Measurements from ENCODE around the gene ARMH3. TPM values are rescaled to one million over a fixed set of nuclear protein-coding genes. Genes with fewer than 3 reads are reported as not detected.

Gene ARMH3
- total RNA-seq, 2 experiments from 2014 or later = 27.8 to 30.5 TPM

- Mint-ChIP-seq H3K9me3 (no peaks in the 10 kb centered on the region), H3K27ac (no peak overlapping the region), H3K4me1 (peaks cover 6% of the 10 kb centered on the region), H3K36me3 (peaks cover 11% of the 10 kb centered on the region), H3K27me3 (no peaks in the 10 kb centered on the region), H3K4me3 (no peak overlapping the region)
- POLR2A ChIA-PET = no interaction called here
- ATAC-seq (ENCODE audit: low read depth) (no peak), DNase-seq (no peak)
These were observed 117.5 kb downstream of the ARMH3 start for GRCh38 chr10:101938305-101939007.

DNA sequence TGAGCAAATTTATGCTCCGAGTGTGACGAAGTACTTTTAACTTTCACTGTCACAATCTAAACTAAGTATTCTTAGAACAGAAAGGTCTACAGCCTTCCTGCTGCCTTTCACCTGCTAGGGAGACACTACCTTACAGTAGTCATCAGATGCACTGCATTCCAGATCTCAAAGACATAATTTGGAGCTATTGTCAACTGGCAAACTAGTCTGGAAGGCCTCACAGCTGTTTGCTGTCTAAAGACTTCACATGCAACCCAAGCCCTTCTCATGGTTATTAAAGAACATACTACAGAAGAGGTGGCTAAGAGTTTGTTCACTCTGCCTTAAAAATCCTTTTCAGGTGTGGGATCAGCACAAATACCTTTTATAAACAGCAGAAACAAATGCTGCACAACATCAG is 120.5 kb downstream of the ARMH3 start:
- POLR2A ChIA-PET = no interaction called here
- ATAC-seq (ENCODE audit: low read depth) (no peak), DNase-seq (no peak)
- Mint-ChIP-seq H3K36me3 (peaks cover 10% of the 10 kb centered on the region), H3K4me3 (no peak overlapping the region), H3K27ac (no peak overlapping the region), H3K27me3 (no peaks in the 10 kb centered on the region), H3K9me3 (no peaks in the 10 kb centered on the region), H3K4me1 (peaks cover 5% of the 10 kb centered on the region)

- DNase-seq = no peak
- ATAC-seq (ENCODE audit: low read depth) = no peak
- Mint-ChIP-seq H3K4me3 (no peak overlapping the region), H3K9me3 (no peaks in the 10 kb centered on the region), H3K36me3 (peaks cover 9% of the 10 kb centered on the region), H3K4me1 (peaks cover 5% of the 10 kb centered on the region), H3K27me3 (no peaks in the 10 kb centered on the region), H3K27ac (no peak overlapping the region)
- POLR2A ChIA-PET = no interaction called here
These were observed 121.2 kb downstream of the ARMH3 start for GRCh38 chr10:101934686-101935305.

- peaks cover 5% of the 10 kb centered on the region for H3K4me1 Mint-ChIP-seq
- no peak overlapping the region for H3K4me3 Mint-ChIP-seq
- peaks cover 7% of the 10 kb centered on the region for H3K36me3 Mint-ChIP-seq
- no peak overlapping the region for H3K27ac Mint-ChIP-seq
- ATAC-seq (ENCODE audit: low read depth) (no peak), DNase-seq (no peak)
- POLR2A ChIA-PET = no interaction called here
- no peaks in the 10 kb centered on the region for H3K27me3 Mint-ChIP-seq
- H3K9me3 Mint-ChIP-seq = no peaks in the 10 kb centered on the region
These were observed 122.0 kb downstream of the ARMH3 start for GRCh38 chr10:101933976-101934375.

DNA sequence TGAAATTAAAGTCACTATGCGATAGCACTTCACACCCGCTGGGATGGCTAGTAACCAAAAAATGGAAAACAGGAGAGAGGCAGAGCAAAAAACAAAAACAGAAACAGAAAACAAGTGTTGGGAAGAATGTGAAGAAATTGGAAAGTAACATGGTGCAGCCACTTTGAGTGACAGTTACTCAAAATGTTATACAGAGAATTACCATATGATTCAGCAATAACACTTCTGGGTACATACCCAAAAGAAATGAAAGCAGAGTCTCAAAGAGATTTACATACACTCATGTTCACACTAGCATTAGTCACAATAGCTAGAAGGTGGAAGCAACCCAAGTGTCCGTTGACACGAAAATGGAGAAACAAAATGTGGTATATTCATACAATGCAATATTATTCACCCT is 123.8 kb downstream of the ARMH3 start:
- Mint-ChIP-seq H3K4me1 (peaks cover 5% of the 10 kb centered on the region), H3K36me3 (peaks cover 7% of the 10 kb centered on the region), H3K4me3 (no peak overlapping the region), H3K9me3 (no peaks in the 10 kb centered on the region), H3K27me3 (no peaks in the 10 kb centered on the region), H3K27ac (no peak overlapping the region)
- ATAC-seq (ENCODE audit: low read depth) (no peak), DNase-seq (no peak)
- POLR2A ChIA-PET = no interaction called here

DNA sequence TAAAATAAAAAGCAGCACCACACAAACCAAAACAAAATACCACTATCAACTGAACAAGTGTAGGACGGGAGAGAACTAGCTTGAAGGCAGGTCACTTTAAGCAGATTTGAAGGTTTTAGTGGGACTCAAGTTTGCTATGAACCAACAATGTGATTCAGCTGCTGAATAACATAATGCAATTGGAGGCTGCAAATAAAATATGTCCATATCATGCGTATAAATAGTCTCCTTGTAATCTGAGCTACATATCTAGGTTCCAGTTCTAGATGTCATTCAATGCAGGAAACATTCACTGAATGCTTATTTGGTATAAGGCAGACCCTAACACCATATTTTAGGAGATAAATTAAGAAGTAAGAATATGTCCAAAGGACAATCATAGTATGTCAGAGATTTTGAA is 130.9 kb downstream of the ARMH3 start:
- Mint-ChIP-seq H3K9me3 (no peaks in the 10 kb centered on the region), H3K4me3 (no peak overlapping the region), H3K36me3 (peaks cover 6% of the 10 kb centered on the region), H3K27me3 (no peaks in the 10 kb centered on the region), H3K27ac (no peak overlapping the region), H3K4me1 (peaks cover 8% of the 10 kb centered on the region)
- DNase-seq (no peak), ATAC-seq (ENCODE audit: low read depth) (no peak)
- POLR2A ChIA-PET = no interaction called here

- DNase-seq = no peak
- peak; percentile 58 for ATAC-seq (ENCODE audit: low read depth)
- H3K27me3 Mint-ChIP-seq = no peaks in the 10 kb centered on the region
- peak overlapping the region; percentile 13 for H3K4me3 Mint-ChIP-seq
- peaks cover 8% of the 10 kb centered on the region for H3K4me1 Mint-ChIP-seq
- POLR2A ChIA-PET = interaction anchor here (0.6 kb wide), 1 partner anchor 10 kb away, joined by 3 read pairs; no protein-coding TSS in a partner anchor
- H3K27ac Mint-ChIP-seq = peak overlapping the region; percentile 37
- no peaks in the 10 kb centered on the region for H3K9me3 Mint-ChIP-seq
- H3K36me3 Mint-ChIP-seq = peaks cover 6% of the 10 kb centered on the region
These were observed 132.7 kb downstream of the ARMH3 start for GRCh38 chr10:101923256-101923655.

DNA sequence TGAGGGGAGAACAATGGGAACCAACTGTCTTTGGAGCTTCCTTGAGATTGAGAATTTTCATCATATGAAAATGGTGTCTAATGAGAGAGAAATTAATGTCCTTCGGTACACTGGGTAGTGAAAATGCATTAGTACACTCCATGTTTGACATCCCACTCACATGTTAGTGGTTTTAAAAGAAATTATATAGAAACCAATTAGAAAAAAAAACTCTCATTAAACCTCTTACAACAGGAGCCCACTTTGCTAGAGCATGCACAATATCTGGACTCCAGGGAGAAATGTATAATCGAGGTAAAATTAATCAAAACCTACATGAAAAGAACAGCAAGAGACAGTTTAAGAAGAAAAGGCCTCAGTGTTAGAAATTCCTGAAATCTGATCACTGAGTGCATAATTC is 133.1 kb downstream of the ARMH3 start:
- Mint-ChIP-seq H3K4me3 (no peak overlapping the region), H3K9me3 (no peaks in the 10 kb centered on the region), H3K27me3 (no peaks in the 10 kb centered on the region), H3K4me1 (peaks cover 8% of the 10 kb centered on the region), H3K36me3 (peaks cover 6% of the 10 kb centered on the region), H3K27ac (no peak overlapping the region)
- DNase-seq (no peak), ATAC-seq (ENCODE audit: low read depth) (no peak)
- POLR2A ChIA-PET = interaction anchor here (0.6 kb wide), 1 partner anchor 10 kb away, joined by 3 read pairs; no protein-coding TSS in a partner anchor

- H3K27ac Mint-ChIP-seq = no peak overlapping the region
- DNase-seq = no peak
- H3K27me3 Mint-ChIP-seq = no peaks in the 10 kb centered on the region
- POLR2A ChIA-PET = no interaction called here
- H3K36me3 Mint-ChIP-seq = peaks cover 6% of the 10 kb centered on the region
- no peaks in the 10 kb centered on the region for H3K9me3 Mint-ChIP-seq
- peaks cover 8% of the 10 kb centered on the region for H3K4me1 Mint-ChIP-seq
- ATAC-seq (ENCODE audit: low read depth) = no peak
- no peak overlapping the region for H3K4me3 Mint-ChIP-seq
These were observed 135.4 kb downstream of the ARMH3 start for GRCh38 chr10:101920546-101920945.

DNA sequence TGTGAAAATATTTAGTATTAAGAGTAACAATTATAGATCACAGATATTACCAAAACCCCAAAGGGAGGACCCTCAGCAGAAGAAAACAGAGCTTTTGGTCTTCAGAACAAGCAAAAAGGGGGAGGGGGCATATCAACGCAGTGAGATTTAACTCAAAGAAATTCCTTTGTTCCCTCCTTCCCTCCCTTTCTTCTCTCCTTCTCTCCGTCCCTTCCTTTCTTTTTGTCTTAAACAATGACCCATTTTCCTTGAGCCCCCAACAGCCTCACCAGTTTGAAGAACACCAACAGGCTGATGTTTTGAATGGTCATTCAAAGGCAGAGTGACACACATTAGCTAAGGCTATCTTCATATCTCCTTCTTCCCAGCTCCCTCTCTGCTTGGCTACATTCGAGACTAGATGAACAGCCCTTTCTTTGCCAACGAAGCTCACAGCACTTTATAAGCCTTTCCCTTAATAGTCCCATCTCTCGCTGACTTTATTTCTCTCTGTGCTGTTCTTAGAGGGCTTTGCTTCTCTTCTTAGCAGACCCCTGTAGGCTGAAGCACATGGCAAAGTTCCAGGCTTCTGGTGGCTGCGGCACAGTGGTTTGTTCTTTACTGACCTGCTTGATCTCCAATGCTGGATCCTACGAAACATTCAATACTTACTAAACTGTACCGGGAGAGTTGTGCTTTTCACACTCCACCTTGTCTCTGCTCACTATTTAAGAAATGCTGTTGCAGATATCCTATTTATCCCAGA is 136.8 kb downstream of the ARMH3 start:
- H3K27me3 Mint-ChIP-seq = no peaks in the 10 kb centered on the region
- peaks cover 8% of the 10 kb centered on the region for H3K4me1 Mint-ChIP-seq
- no peak overlapping the region for H3K4me3 Mint-ChIP-seq
- POLR2A ChIA-PET = no interaction called here
- no peaks in the 10 kb centered on the region for H3K9me3 Mint-ChIP-seq
- H3K36me3 Mint-ChIP-seq = peaks cover 6% of the 10 kb centered on the region
- no peak overlapping the region for H3K27ac Mint-ChIP-seq
- DNase-seq (no peak), ATAC-seq (ENCODE audit: low read depth) (no peak)

GRCh38 chr10:101912561-101913179 is 143.3 kb downstream of the ARMH3 start:
- peaks cover 4% of the 10 kb centered on the region for H3K36me3 Mint-ChIP-seq
- no peak overlapping the region for H3K4me3 Mint-ChIP-seq
- DNase-seq (no peak), ATAC-seq (ENCODE audit: low read depth) (no peak)
- POLR2A ChIA-PET = interaction anchor here (0.6 to 0.8 kb wide), 2 partner anchors 10 to 125 kb away, joined by 3 read pairs; no protein-coding TSS in a partner anchor
- H3K9me3 Mint-ChIP-seq = no peaks in the 10 kb centered on the region
- H3K27me3 Mint-ChIP-seq = no peaks in the 10 kb centered on the region
- H3K4me1 Mint-ChIP-seq = no peaks in the 10 kb centered on the region
- H3K27ac Mint-ChIP-seq = no peak overlapping the region

GRCh38 chr10:101906586-101907183 is 149.3 kb downstream of the ARMH3 start:
- Mint-ChIP-seq H3K27ac (no peak overlapping the region), H3K4me3 (no peak overlapping the region), H3K27me3 (no peaks in the 10 kb centered on the region), H3K9me3 (no peaks in the 10 kb centered on the region), H3K36me3 (peaks cover 4% of the 10 kb centered on the region), H3K4me1 (peaks cover 10% of the 10 kb centered on the region)
- ATAC-seq (ENCODE audit: low read depth) (no peak), DNase-seq (no peak)
- POLR2A ChIA-PET = interaction anchor here (0.6 to 0.7 kb wide), 2 partner anchors 56 to 137 kb away, joined by 3 read pairs; no protein-coding TSS in a partner anchor

DNA sequence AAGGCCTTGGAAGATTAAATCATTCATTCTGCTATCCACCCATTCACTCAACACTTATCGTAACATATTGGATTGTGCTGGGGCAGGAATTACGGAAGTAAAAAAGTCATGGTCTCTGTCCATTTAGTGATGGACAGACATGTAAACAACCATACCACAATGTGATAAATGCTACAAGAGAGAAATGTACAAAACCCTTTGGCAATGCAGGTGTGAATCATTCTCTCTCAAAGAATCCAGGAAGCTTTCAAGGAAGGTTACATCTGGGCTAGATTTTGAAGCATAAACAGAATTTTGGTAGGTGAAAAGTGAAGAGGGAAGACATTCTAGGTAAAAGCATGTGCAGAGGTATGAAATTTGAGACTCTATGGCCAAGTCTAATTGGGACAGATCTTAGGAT is 150.7 kb downstream of the ARMH3 start:
- H3K9me3 Mint-ChIP-seq = no peaks in the 10 kb centered on the region

More for the DNA sequence above, 150.7 kb downstream of the ARMH3 start:
- no peak for DNase-seq
- Mint-ChIP-seq H3K27ac (no peak overlapping the region), H3K36me3 (peaks cover 2% of the 10 kb centered on the region), H3K27me3 (no peaks in the 10 kb centered on the region), H3K4me1 (peaks cover 10% of the 10 kb centered on the region), H3K4me3 (no peak overlapping the region)
- POLR2A ChIA-PET = no interaction called here
- ATAC-seq (ENCODE audit: low read depth) = no peak
